Measurements from ENCODE around the gene GPR62.

- TF ChIP-seq CTCF (conservative IDR thresholded peaks at IDR 0.05; ENCODE audit: low read length): no peak
- no peak for TF ChIP-seq EZH2phosphoT487 (IDR thresholded peaks at IDR 0.05; ENCODE audit: borderline replicate concordance, low read depth, low read length)
Observed at GRCh38 chr3:51953445-51953844, 1.7 kb upstream of the GPR62 start.

All from OCI-LY7 (cell line).